ENCODE results near the gene RNASE13. TPM values are rescaled to one million over a fixed set of nuclear protein-coding genes. Genes with fewer than 3 reads are reported as not detected.

RNASE13 gene
- total and polyA plus RNA-seq, 2 experiments from 2014 or later, result not detected

- TF ChIP-seq ZNF462 (CRISPR knock-in tag; IDR thresholded peaks at IDR 0.05), result no peak
Measured at GRCh38 chr14:21018286-21018685, 16.3 kb downstream of the RNASE13 start (continued).

GRCh38 chr14:21017528-21018245 lies 16.9 kb downstream of the RNASE13 start:
- H3K4me1 Mint-ChIP-seq, result peaks cover 16% of the 10 kb centered on the region
- no peak for ATAC-seq
- H3K4me3 Mint-ChIP-seq, result no peak overlapping the region
- Histone ChIP-seq H3F3A (replicated peaks; ENCODE audit: low read depth) (no peaks in the 10 kb centered on the region), H3K27me3 (ENCODE audit: insufficient read depth) (peaks cover 5% of the 10 kb centered on the region), H2AFZ (no peak overlapping the region), H3K4me2 (no peak overlapping the region), H3K9me2 (ENCODE audit: insufficient read depth) (no peaks in the 10 kb centered on the region), H3K4me1 (ENCODE audit: insufficient read depth) (0 out of 2 replicates have a peak, but pooled peaks cover 7% of the 10 kb centered on the region), H3K79me2 (replicated peaks; ENCODE audit: insufficient read depth) (no peaks in the 10 kb centered on the region), H3K4me3 (no peak overlapping the region), H4K20me1 (replicated peaks; ENCODE audit: insufficient read depth) (no peaks in the 10 kb centered on the region), H3K36me3 (ENCODE audit: insufficient read depth) (no peaks in the 10 kb centered on the region), H3K27ac (ENCODE audit: low read depth) (no peak overlapping the region)
- DNase-seq (ENCODE audit: low spot score), result no peak
- H3K36me3 Mint-ChIP-seq (ENCODE audit: low read depth), result peaks cover 16% of the 10 kb centered on the region
- no peak overlapping the region for H3K27ac Mint-ChIP-seq
- H3K9me3 Mint-ChIP-seq, result no peaks in the 10 kb centered on the region; the same call in 2 of the 3 replicates
- peaks cover 7% of the 10 kb centered on the region for H3K27me3 Mint-ChIP-seq (ENCODE audit: insufficient read depth, low read depth, poor library complexity)
- TF ChIP-seq ZNF114 (CRISPR knock-in tag; IDR thresholded peaks at IDR 0.05), result no peak
- TF ChIP-seq REST (IDR thresholded peaks at IDR 0.05; ENCODE audit: unreplicated experiment), result no peak
- TF ChIP-seq ZNF331 (CRISPR knock-in tag; IDR thresholded peaks at IDR 0.05; ENCODE audit: low read depth), result no peak
- TF ChIP-seq NANOG (IDR thresholded peaks at IDR 0.05; ENCODE audit: borderline replicate concordance), result no peak
- TF ChIP-seq POLR2AphosphoS5 (IDR thresholded peaks at IDR 0.05; ENCODE audit: low read depth), result no peak
- TF ChIP-seq JUNB (IDR thresholded peaks at IDR 0.05; ENCODE audit: unreplicated experiment), result no peak
- TF ChIP-seq STAT1 (IDR thresholded peaks at IDR 0.05; ENCODE audit: unreplicated experiment), result no peak
- TF ChIP-seq EZH2 (IDR thresholded peaks at IDR 0.05; ENCODE audit: low read depth, unreplicated experiment), result no peak
- no peak for TF ChIP-seq ETS1 (IDR thresholded peaks at IDR 0.05)
